GM19099 (cell line): ENCODE data around the gene TMC7.

Experiments
- POLR2A ChIP-seq: IDR thresholded peaks from 3 replicates; pipeline ENCODE4 v1.6.1; 2011; ENCODE audit warnings: low read depth; ENCODE audit not compliant: insufficient read length; ENCODE audit errors: extremely low read depth

The TMC7 gene

DNA sequence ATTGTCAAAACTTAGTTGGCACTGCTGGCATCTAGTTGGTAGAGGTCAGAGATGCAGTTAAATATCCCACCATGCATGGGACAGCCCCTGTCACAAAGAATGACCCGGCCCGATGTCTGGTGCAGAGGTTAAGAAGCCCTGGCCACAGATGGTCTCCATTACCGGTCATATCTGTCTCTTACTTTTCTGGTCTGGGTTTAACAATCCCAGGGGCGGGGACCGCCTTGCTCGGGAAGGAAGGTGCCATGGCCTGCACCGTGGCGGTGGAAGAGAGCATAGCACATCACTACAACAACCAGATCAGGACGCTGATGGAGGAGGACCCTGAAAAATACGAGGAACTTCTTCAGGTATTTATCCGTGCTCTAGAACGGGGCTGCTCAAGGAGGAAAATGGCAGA is 91.8 kb downstream of the TMC7 start:
- no peak for TF ChIP-seq POLR2A

DNA sequence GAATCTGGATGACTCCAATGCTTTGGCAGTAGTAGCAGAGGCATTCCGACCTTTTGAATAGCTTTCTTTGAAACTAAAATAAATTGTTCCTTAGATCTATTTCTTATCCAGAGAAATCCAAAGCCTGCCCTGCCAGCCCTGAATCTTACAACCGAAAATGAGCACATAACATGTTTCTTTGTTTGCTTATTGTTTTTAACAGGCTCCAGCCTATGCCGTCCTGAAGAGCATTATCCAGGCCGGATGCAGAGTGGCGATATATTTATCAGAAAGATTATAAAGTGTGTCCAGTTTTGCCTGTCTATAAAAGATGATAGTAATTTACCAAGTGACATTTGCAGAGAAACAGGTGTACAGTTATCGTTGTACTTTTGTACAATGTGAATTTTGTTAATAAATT is 94.1 kb downstream of the TMC7 start:
- TF ChIP-seq POLR2A, result no peak

DNA sequence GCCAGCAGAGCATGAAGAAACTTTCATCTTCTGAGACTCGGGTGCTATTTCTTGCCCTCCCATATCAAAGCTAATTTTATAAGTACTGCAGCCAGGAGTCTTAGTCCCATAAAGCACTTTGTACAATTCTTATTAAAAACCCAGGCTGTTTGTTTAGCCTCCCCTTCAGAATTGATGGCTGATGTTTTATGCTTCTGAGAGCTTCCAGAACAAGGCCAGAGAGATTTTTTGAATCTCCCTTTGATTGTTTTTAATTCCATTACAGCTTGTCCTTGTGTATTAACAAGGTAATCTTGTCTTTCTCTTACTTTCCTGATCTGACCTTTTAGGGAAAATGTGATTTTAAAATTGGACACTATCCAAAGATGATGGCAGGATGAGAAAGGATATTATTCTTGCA is 99.9 kb downstream of the TMC7 start:
- TF ChIP-seq POLR2A, result no peak

DNA sequence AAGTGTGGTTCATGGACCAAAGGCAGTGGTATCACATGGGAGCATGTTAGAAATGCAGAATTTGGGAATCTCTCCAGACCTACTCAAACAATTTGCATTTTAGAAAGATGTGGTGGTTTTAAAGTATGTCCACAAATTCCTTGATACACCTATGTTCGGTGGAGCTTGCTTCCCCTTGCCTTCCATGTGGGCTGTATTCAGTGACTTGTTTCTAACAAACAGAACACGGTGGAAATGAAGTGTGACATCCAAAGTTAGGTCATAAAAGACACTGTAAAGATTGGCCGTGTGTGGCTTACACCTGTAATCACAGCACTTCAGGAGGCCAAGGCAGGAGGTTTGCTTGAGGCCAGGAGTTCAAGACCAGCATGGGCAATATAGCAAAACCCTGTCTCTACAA is 100.4 kb downstream of the TMC7 start:
- no peak for TF ChIP-seq POLR2A

DNA sequence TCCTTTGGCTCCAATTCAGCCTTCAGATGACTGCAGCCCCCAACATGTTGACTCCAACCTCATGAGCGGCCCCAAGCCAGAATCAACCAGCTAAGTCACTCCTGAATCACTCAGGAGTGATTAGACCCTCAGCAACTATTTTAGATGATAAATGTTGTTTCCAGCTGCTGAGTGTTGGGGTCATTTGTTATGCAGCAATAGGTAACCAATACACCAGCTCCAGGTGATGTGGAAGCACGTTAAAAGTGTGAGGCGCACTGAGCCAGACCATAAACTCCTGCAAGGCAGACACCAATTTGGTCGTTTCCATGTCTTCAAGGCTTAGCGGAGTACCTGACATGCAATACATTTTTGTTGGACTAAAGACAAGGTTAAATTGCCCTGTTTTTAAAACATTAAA is 101.1 kb downstream of the TMC7 start:
- no peak for TF ChIP-seq POLR2A

DNA sequence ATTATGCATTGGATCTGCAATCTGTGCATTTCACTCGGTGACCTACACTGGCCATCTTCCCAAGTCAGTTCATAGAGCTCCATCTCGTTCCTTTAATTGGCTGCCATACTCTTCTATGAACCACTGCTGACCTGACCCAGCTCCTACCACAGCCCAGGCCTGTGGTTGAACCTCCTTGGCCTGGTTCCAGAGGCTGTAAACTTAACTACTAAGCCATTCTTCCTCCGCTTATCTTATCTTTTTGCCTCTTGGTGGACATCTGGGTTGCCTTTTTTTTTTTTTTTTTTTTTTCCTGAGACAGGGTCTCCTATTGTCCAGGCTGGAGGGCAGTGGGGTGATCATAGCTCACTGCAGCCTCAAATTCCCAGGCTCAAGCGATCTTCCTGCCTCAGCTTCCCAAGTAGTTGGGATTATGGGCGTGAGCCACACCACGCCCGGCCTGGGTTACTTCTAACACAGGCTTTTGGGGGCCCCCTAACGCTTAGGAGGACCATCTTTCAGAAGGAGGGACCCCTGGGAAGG is 102.0 kb downstream of the TMC7 start:
- no peak for TF ChIP-seq POLR2A

DNA sequence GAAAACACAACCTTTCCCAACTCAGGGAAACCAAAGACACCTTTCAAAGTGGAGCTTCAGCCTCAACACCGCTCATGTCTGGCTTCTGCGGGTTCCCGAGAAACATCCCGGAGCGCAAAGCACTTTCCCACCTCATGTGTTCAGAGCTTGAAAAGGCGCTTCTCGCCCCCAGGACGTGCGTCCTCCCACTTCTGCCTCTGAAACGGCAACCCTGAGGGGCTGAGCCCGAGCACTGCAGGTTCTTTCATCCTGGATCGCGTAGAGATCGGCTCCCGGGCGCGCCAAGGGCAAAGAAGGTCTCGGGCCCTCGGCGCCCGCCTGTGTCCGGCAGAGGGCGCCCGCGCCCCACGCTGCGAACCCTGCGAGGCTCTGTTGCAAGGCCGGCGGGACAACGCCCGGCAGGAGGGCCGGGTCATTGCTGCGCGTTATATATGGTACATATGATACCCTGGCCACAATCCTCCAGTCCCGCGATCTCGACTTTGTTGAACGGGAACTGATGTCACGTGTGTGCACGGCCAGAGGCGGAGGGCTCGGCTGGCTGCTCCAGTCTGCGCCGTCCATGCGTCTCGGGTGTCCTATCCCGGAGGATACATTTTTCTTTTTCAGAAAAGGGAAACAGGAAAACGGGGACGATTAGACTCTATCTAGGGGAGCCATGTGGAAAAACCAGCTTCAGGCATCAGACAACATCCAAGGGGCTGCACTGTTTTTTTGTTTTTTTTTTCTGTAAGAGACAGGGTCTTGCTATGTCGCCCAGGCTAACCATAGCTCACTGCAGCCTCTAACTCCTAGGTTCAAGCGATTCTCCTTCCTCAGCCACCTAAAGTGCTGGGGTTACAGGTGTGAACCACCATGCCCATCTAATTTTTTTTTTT is 102.8 kb downstream of the TMC7 start:
- TF ChIP-seq POLR2A, result peak; percentile 37

DNA sequence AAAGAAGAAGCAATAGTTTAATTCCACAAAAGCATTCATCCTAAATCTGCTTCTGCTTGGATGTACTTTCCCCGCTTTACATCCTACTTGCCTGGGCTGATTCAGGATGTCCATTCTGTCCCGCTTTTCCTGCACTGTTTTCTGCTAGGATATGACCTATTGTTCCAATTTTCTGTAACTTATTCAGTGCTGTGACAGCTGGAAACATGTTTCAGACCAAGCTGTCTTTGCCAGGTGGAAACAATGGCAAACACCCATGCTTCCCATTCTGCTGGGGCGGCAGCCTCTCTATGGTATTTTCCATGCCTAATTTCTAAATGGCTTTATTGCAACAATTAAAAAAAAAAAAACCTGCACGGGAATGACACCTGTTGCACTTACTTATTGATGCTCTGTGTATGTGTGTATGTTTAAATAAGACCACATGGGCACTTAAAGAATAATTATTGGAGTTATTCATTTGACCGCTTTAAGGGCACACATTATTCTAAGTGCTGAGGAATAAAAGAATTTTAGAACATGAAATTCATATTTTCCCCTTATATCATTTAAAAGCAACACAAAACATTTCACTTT is 104.7 kb downstream of the TMC7 start:
- TF ChIP-seq POLR2A, result no peak

DNA sequence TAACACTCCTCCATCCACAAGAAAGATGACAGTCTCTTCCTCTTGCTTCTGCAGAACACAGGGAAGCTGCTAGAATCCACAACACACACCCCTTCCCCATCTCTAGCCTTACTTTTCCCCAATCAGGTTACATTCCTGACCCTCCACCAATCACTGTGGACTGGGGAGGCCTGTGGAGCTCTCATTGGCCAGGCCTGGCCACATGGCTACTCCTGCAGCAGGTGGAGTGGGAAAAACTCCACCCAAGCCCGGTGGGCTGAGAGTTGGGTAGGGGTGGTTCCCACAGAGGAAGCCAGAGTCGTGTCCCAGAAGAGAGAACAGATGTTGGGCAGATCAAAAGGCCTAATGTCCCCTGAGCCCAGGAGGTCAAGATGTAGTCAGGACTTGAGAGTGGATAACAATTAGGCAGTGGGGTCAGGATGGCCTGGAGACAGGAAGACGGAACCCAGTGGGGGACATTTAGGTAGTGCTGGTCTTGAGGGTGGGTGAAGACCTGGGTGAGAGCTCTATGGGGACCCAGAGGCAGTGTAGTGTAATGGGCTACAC is 105.7 kb downstream of the TMC7 start:
- TF ChIP-seq POLR2A, result no peak

DNA sequence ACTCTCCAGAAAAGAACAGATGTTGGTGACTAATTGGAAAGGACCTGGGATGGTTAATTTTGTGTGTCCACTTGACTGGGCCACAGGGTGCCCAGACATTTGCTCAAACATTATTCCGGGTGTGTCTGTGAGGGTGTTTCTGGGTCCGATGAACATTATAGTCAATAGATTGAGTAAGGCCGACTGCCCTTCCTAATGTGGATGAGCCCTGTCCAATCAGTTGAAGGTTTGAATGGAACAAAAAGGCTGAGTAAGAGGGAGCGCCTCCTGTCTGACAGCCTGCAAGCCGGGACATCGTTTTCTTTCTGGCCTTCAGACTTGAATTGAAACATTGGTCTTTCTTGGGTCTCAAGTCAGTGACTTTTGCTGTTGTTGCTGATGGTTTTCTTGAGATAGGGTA is 107.2 kb downstream of the TMC7 start:
- TF ChIP-seq POLR2A, result no peak

DNA sequence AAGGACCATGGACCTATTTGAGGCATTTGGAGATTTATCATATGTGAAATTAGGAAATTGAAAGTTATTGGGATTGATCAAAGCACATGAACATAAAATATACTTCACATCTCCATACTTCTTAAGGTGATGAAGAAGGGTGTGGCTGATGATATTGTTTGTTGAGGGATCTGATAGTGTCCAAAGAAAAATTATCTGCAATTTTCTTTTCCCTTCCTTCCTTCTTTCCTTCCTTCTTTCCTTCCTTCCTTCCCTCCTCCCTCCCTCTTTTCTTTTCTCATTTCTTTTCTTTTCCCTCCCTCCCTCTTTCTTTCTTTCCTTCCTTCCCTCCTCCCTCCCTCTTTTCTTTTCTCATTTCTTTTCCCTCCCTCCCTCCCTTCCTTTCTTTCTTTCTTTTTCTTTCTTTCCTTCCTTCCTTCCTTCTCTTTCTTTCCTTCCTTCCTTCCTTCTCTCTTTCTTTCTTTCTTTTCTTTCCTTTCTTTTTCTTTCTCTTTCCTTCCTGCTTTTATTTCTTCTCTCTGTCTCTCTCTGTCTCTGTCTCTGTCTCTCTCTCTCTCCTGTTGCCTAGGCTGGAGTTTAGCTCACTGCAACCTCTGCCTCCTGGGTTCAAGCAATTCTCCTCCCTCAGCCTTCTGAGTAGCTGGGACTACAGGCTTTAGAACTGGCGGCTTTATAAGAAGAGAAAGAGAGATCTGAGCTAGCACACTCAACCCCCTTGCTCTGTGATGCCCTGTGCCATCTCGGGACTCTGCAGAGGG is 109.1 kb downstream of the TMC7 start:
- TF ChIP-seq POLR2A, result no peak

DNA sequence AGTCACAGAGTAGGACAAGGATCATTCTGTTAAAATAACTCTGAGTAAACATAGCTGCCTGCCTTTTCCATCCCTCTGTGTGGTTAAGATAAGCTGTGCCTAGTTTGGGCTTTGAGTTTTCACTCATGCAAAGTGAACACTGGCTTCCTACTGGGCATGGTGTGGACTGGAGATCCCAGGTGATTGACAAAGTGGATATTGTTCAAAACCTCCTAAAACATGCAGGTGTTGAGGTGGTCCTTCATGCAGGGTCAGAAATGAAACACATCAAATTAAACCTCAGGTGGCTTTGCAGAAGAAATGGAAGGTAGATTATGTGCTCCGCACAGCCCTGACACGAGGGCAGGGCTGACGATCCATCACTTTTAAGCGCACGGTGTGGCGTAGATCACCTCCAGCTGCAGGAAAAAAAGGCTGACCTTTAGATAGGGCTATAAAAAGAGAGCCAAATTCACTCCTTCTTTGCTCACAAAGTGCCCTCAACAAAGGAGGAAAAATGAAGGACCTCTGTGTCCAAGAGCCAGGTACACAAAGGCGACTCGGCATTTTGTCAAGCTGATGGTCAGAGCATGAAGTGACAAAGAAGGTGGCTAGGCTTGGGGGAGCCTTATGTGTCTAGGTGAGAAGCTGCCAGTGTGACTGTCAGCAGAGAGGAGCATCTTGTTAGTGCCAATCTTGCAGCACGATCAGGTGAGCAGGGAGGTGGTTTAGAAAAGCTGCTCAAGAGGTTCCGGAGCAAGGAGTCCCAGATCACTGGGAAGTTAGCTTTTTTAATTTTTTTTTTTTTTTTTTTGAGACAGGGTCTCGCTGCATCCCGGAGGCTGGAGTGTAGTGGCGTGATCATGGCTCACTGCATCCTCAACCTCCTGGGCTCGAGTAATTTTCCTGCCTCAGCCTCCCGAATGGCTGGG is 110.2 kb downstream of the TMC7 start:
- no peak for TF ChIP-seq POLR2A

DNA sequence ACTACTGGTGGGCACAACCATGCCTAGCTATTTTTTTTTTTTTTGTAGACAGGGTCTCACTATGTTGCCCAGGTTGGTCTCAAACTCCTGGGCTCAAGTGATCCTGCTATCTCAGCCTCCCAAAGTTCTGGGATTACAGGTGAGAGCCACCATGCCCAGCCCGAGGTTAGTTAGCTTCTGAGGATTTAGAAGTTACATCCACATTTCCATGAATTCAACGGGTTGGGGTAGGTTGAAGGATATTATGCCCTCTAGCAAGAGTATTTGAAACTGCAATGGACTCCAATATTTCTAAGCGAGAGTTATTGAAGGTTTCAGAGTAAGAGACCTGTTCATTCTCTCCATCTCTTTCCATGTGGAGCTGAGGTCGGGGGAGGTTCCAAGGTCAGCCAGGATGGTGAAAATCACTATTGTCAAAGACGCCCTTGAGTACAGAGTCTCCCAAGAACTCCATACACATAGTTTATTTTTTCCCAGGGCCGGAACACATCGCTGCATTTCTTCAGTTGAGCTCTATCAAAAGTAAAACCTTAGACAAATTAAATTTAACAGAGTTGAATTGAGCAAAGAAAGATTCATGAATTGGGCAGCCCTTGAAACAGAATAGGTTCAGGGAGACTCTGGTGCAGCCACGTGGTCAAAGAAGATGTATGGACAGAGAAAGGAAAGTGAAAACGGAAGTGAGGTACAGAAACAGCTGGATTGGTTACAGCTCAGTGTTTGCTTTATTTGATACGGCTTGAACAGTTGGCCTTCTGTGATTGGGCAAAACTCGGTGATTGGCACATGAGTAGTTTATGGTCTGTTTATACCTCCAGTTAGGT is 111.0 kb downstream of the TMC7 start:
- TF ChIP-seq POLR2A, result no peak
